BJ (cell line): Measurements from ENCODE around the gene TFB2M. TPM values are rescaled to one million over a fixed set of nuclear protein-coding genes. Genes with fewer than 3 reads are reported as not detected.
"Not testable (repeated sequence)": the region's sequence is repeated elsewhere in the genome, so short reads cannot be mapped to it uniquely, and the experiment has no call there.

Experiments
- CTCF ChIA-PET: fragments of 350-600 bp; formaldehyde crosslinking; extraction: SDS; loops from one replicate; lab custom pipeline; 2021; ENCODE audit warnings: antibody characterized with exemption, inconsistent platforms; lab: Yijun Ruan, JAX
- POLR2A ChIA-PET: fragments of 300-600 bp; sonication (Branson Sonifier 250); formaldehyde crosslinking; extraction: SDS; loops from one replicate; lab custom pipeline; 2021; ENCODE audit warnings: antibody characterized with exemption; lab: Charles Lee
- DNase-seq: peaks from one replicate; pipeline ENCODE4 v3.0.0-alpha.2; 2011; ENCODE audit warnings: low read depth
- H3K27me3 ChIP-seq: 2 replicates; pipeline ENCODE4 v1.6.0; 2011; ENCODE audit warnings: low read length; ENCODE audit not compliant: control insufficient read depth, insufficient read depth
- H3K36me3 ChIP-seq: 2 replicates; pipeline ENCODE4 v1.5.1; 2011; ENCODE audit warnings: low read length; ENCODE audit not compliant: control insufficient read depth, insufficient read depth
- H3K4me3 ChIP-seq: 2 replicates; pipeline ENCODE4 v1.5.1; 2011; ENCODE audit warnings: low read depth, mild to moderate bottlenecking, control low read depth, low read length
- CTCF ChIP-seq: IDR thresholded peaks from 2 replicates; pipeline ENCODE4 v1.5.1; 2011; ENCODE audit warnings: low read depth, mild to moderate bottlenecking, control low read depth, inconsistent platforms, low read length, moderate library complexity; ENCODE audit not compliant: insufficient read depth
- polyA plus RNA-seq: library from polyadenylated mRNA; depleted of rRNA; stranded (reverse); fragments of >200 nt; gene quantifications from 2 replicates; pipeline ENCODE4 v1.2.3, GENCODE V29; 2011

The TFB2M gene
- polyA plus RNA-seq, 1 experiment = 10.9 TPM

GRCh38 chr1:246607462-246607861 is 41.4 kb upstream of the TFB2M start:
- ChIA-PET POLR2A (no interaction called here), CTCF (interaction anchor here (0.6 to 1.4 kb wide), 3 partner anchors 9 to 13 kb away, joined by 3 to 5 read pairs (median 3); no protein-coding TSS in a partner anchor)

GRCh38 chr1:246605231-246605630 is 39.2 kb upstream of the TFB2M start:
- H3K4me3 ChIP-seq, H3K36me3 ChIP-seq, H3K27me3 ChIP-seq, DNase-seq, POLR2A ChIA-PET, CTCF ChIA-PET: not testable (repeated sequence)

More at GRCh38 chr1:246607462-246607861, 41.4 kb upstream of the TFB2M start:
- H3K4me3 ChIP-seq = no peak overlapping the region
- no peaks in the 10 kb centered on the region for H3K27me3 ChIP-seq
- TF ChIP-seq CTCF = no peak
- H3K36me3 ChIP-seq = no peaks in the 10 kb centered on the region
- DNase-seq = no peak

GRCh38 chr1:246602194-246602593 is 36.1 kb upstream of the TFB2M start:
- H3K27me3 ChIP-seq = no peaks in the 10 kb centered on the region
- POLR2A ChIA-PET = no interaction called here
- no peak overlapping the region for H3K4me3 ChIP-seq
- CTCF ChIA-PET = interaction anchor here (0.6 kb wide), 1 partner anchor 1999 kb away, joined by 3 read pairs; no protein-coding TSS in a partner anchor
- H3K36me3 ChIP-seq = no peaks in the 10 kb centered on the region
- DNase-seq = no peak
- TF ChIP-seq CTCF = no peak

GRCh38 chr1:246600579-246600978 is 34.5 kb upstream of the TFB2M start:
- no peak for DNase-seq
- ChIA-PET POLR2A (no interaction called here), CTCF (no interaction called here)
- no peak for TF ChIP-seq CTCF
- H3K27me3 ChIP-seq = no peaks in the 10 kb centered on the region
- no peaks in the 10 kb centered on the region for H3K36me3 ChIP-seq
- H3K4me3 ChIP-seq = no peak overlapping the region

- ChIA-PET CTCF (no interaction called here), POLR2A (no interaction called here)
- no peak for TF ChIP-seq CTCF
- Histone ChIP-seq H3K36me3 (no peaks in the 10 kb centered on the region), H3K27me3 (no peaks in the 10 kb centered on the region), H3K4me3 (no peak overlapping the region)
- no peak for DNase-seq
These were observed 33.3 kb upstream of the TFB2M start for GRCh38 chr1:246599315-246599714.

GRCh38 chr1:246597971-246598370 is 31.9 kb upstream of the TFB2M start:
- TF ChIP-seq CTCF = no peak
- ChIA-PET CTCF (interaction anchor here (1.2 kb wide), 1 partner anchor 10 kb away, joined by 3 read pairs; no protein-coding TSS in a partner anchor), POLR2A (no interaction called here)
- Histone ChIP-seq H3K27me3 (no peaks in the 10 kb centered on the region), H3K4me3 (no peak overlapping the region), H3K36me3 (no peaks in the 10 kb centered on the region)
- DNase-seq = no peak
